H1 (cell line): ENCODE measurements around the gene CEP70. TPM values are rescaled to one million over a fixed set of nuclear protein-coding genes. Genes with fewer than 3 reads are reported as not detected.

ENCODE experiments used
- CTCF ChIA-PET: fragments of 300-600 bp; sonication (Branson Sonifier 250); formaldehyde crosslinking; loops from one replicate; lab custom pipeline; 2021; ENCODE audit not compliant: partially characterized antibody; lab: Charles Lee
- POLR2A ChIA-PET: fragments of 300-600 bp; sonication (Branson Sonifier 250); formaldehyde crosslinking; loops from one replicate; lab custom pipeline; 2021; ENCODE audit warnings: inconsistent platforms; ENCODE audit not compliant: partially characterized antibody; lab: Charles Lee
- DNase-seq, 2 experiments: peaks; one replicate each; pipeline versions ENCODE4 v3.0.0 to v3.0.0-alpha.2; 2010 to 2022; ENCODE audit warnings: low spot score in 2 of 2, low read depth in 1 of 2, mixed read lengths in 1 of 2
- FAIRE-seq: peaks from 2 replicates; lab custom pipeline; 2011; peaks lifted over from hg19 to GRCh38; lab: Jason Lieb, UNC
- H2AFZ ChIP-seq: 2 replicates; pipeline ENCODE4 v1.8.1; 2012; ENCODE audit warnings: low read length, inconsistent platforms
- H2AK5ac ChIP-seq: 2 replicates; pipeline ENCODE4 v1.6.1; 2013; ENCODE audit warnings: low read depth, low read length
- H2BK120ac ChIP-seq: replicated peaks from 2 replicates; pipeline ENCODE3; 2013; ENCODE audit warnings: low read depth, low read length, inconsistent platforms
- H2BK12ac ChIP-seq: 2 replicates; pipeline ENCODE4 v1.6.1; 2013; ENCODE audit warnings: low read depth, low read length
- H2BK15ac ChIP-seq: 2 replicates; pipeline ENCODE4 v1.6.1; 2013; ENCODE audit warnings: low read length
- H2BK20ac ChIP-seq: 2 replicates; pipeline ENCODE4 v1.6.1; 2013; ENCODE audit warnings: low read length
- H2BK5ac ChIP-seq: 2 replicates; pipeline ENCODE4 v1.6.1; 2013; ENCODE audit warnings: low read depth, low read length
- H3K14ac ChIP-seq: 2 replicates; pipeline ENCODE4 v1.6.1; 2013; ENCODE audit warnings: inconsistent platforms; ENCODE audit not compliant: insufficient read length
- H3K18ac ChIP-seq: 2 replicates; pipeline ENCODE4 v1.6.1; 2013; ENCODE audit warnings: low read length; ENCODE audit errors: extremely low read depth
- H3K23ac ChIP-seq: 2 replicates; pipeline ENCODE4 v1.6.1; 2013; ENCODE audit warnings: inconsistent platforms; ENCODE audit not compliant: insufficient read length
- H3K23me2 ChIP-seq: 2 replicates; pipeline ENCODE4 v1.6.1; 2013; ENCODE audit warnings: low read depth, low read length
- H3K27ac ChIP-seq: 2 replicates; pipeline ENCODE4 v1.6.1; 2011; ENCODE audit warnings: low read depth, low read length, inconsistent platforms
- H3K27me3 ChIP-seq, 4 experiments: replicated peaks in 1 of 4; 1 replicate in 1 of 4; 2 replicates in 3 of 4; pipeline versions ENCODE4 v1.6.1 to v1.8.1; 2011 to 2013; ENCODE audit warnings: low read length in 3 of 4, mild to moderate bottlenecking in 3 of 4, inconsistent platforms in 2 of 4, mixed read lengths in 2 of 4, moderate library complexity in 1 of 4; ENCODE audit not compliant: control insufficient read depth in 3 of 4, insufficient read depth in 3 of 4; ENCODE audit errors: extremely low read depth in 1 of 4
- H3K36me3 ChIP-seq, 4 experiments: 2 replicates each; pipeline versions ENCODE4 v1.6.1 to v1.8.1; 2011 to 2013; ENCODE audit warnings: mild to moderate bottlenecking in 4 of 4, low read length in 3 of 4, moderate library complexity in 2 of 4, control low read depth in 1 of 4, inconsistent platforms in 1 of 4; ENCODE audit not compliant: insufficient read depth in 4 of 4, control insufficient read depth in 2 of 4
- H3K4ac ChIP-seq: replicated peaks from 2 replicates; pipeline ENCODE3; 2013; ENCODE audit warnings: low read length, low read depth, mixed read lengths, inconsistent platforms; ENCODE audit not compliant: insufficient read length
- H3K4me1 ChIP-seq, 4 experiments: replicated peaks in 1 of 4; 1 replicate in 1 of 4; 2 replicates in 3 of 4; pipeline versions ENCODE4 v1.6.1 to v1.8.1; 2011 to 2013; ENCODE audit warnings: low read length in 3 of 4, inconsistent platforms in 2 of 4, mixed read lengths in 1 of 4; ENCODE audit not compliant: insufficient read depth in 4 of 4, control insufficient read depth in 3 of 4
- H3K4me2 ChIP-seq, 2 experiments: 2 replicates each; pipeline versions ENCODE4 v1.6.1 to v1.8.1; 2011 to 2013; ENCODE audit warnings: low read depth in 2 of 2, low read length in 2 of 2, control low read depth in 1 of 2, inconsistent platforms in 1 of 2, mild to moderate bottlenecking in 1 of 2; ENCODE audit not compliant: insufficient read depth in 1 of 2
- H3K4me3 ChIP-seq, 4 experiments: fragments of 200-600, 300-600 bp in 1 of 4; sonication (generic), shearing (Covaris generic), sonication (Bioruptor Twin) in 1 of 4; 2 replicates each; pipeline versions ENCODE4 v1.5.1 to v1.8.1; 2011 to 2016; ENCODE audit warnings: low read length in 4 of 4, low read depth in 3 of 4, control low read depth in 2 of 4, inconsistent platforms in 2 of 4, mild to moderate bottlenecking in 2 of 4, mixed read lengths in 1 of 4, moderate library complexity in 1 of 4; ENCODE audit not compliant: insufficient read depth in 2 of 4; ENCODE audit errors: extremely low read depth in 1 of 4
- H3K56ac ChIP-seq: replicated peaks from 2 replicates; pipeline ENCODE3; 2013; ENCODE audit warnings: low read depth, mild to moderate bottlenecking, mixed read lengths, low read length, inconsistent platforms; ENCODE audit not compliant: insufficient read length
- H3K79me1 ChIP-seq: 2 replicates; pipeline ENCODE4 v1.6.1; 2013; ENCODE audit warnings: low read depth, low read length, control low read depth
- H3K79me2 ChIP-seq, 2 experiments: 2 replicates each; pipeline versions ENCODE4 v1.6.1 to v1.8.1; 2012 to 2013; ENCODE audit warnings: low read length in 2 of 2, mild to moderate bottlenecking in 2 of 2, inconsistent platforms in 1 of 2; ENCODE audit not compliant: insufficient read depth in 2 of 2, control insufficient read depth in 1 of 2
- H3K9ac ChIP-seq, 4 experiments: replicated peaks in 1 of 4; 1 replicate in 1 of 4; 2 replicates in 3 of 4; pipeline versions ENCODE4 v1.6.1 to v1.8.1; 2011 to 2013; ENCODE audit warnings: low read depth in 3 of 4, low read length in 3 of 4, control low read depth in 2 of 4, mild to moderate bottlenecking in 2 of 4, moderate library complexity in 2 of 4, inconsistent platforms in 1 of 4; ENCODE audit errors: extremely low read depth in 1 of 4
- H3K9me3 ChIP-seq, 2 experiments: 2 replicates each; pipeline versions ENCODE4 v1.6.1 to v1.8.1; 2012 to 2013; ENCODE audit warnings: mild to moderate bottlenecking in 2 of 2, moderate library complexity in 2 of 2, control low read depth in 1 of 2, inconsistent platforms in 1 of 2, low read depth in 1 of 2, low read length in 1 of 2, mixed read lengths in 1 of 2; ENCODE audit not compliant: insufficient read depth in 2 of 2
- H4K20me1 ChIP-seq, 2 experiments: replicated peaks in 1 of 2; 2 replicates each; pipeline versions ENCODE3 to v1.8.1; 2011 to 2013; ENCODE audit warnings: inconsistent platforms in 2 of 2, low read length in 2 of 2, mild to moderate bottlenecking in 1 of 2; ENCODE audit not compliant: insufficient read depth in 2 of 2, control insufficient read depth in 1 of 2
- H4K5ac ChIP-seq: 2 replicates; pipeline ENCODE4 v1.6.1; 2013; ENCODE audit warnings: low read length, low read depth, mixed read lengths, inconsistent platforms; ENCODE audit not compliant: insufficient read length
- H4K8ac ChIP-seq: 2 replicates; pipeline ENCODE4 v1.8.0; 2013; ENCODE audit warnings: mild to moderate bottlenecking, moderate library complexity, low read length, inconsistent platforms; ENCODE audit not compliant: insufficient read depth; ENCODE audit errors: extremely low read depth
- H4K91ac ChIP-seq: replicated peaks from 2 replicates; pipeline ENCODE3; 2013; ENCODE audit warnings: low read length, mixed read lengths, inconsistent platforms; ENCODE audit not compliant: insufficient read length
- ASH2L ChIP-seq: fragments of 200-600, 300-600 bp; sonication (generic); IDR thresholded peaks from one replicate; pipeline ENCODE4 v1.7.1; 2017; ENCODE audit warnings: low read length
- EP300 ChIP-seq, 2 experiments: IDR thresholded peaks; 1 replicate in 1 of 2; 2 replicates in 1 of 2; pipeline ENCODE4 v1.6.1; 2011 to 2012; ENCODE audit warnings: low read depth in 2 of 2, low read length in 2 of 2, mild to moderate bottlenecking in 2 of 2, borderline replicate concordance in 1 of 2, inconsistent platforms in 1 of 2, moderate library complexity in 1 of 2
- JUN ChIP-seq: IDR thresholded peaks from 2 replicates; pipeline ENCODE4 v1.6.1; 2011; ENCODE audit warnings: low read depth, mild to moderate bottlenecking, improper control_type of control experiment, low read length
- KDM4A ChIP-seq: IDR thresholded peaks from one replicate; pipeline ENCODE4 v1.7.1; 2012; ENCODE audit warnings: low read depth, mild to moderate bottlenecking, moderate library complexity, low read length, inconsistent platforms; ENCODE audit not compliant: severe bottlenecking
- NANOG ChIP-seq: IDR thresholded peaks from 2 replicates; pipeline ENCODE4 v1.6.1; 2011; ENCODE audit warnings: low read length, low read depth, mild to moderate bottlenecking, inconsistent platforms; ENCODE audit not compliant: insufficient read depth, poor library complexity, severe bottlenecking
- SAP30 ChIP-seq: fragments of 300-600 bp; sonication (generic); IDR thresholded peaks from 2 replicates; pipeline ENCODE4 v1.7.1; 2012; ENCODE audit warnings: low read length, moderate library complexity, mild to moderate bottlenecking, inconsistent platforms; ENCODE audit not compliant: insufficient read depth, insufficient replicate concordance
- WGBS, 2 experiments: shearing (Covaris generic) in 1 of 2; methylation state at CpG; one replicate each; pipeline versions ENCODE4 v1.1.6 to v1.1.7; 2013 to 2015; ENCODE audit warnings: low lambda C conversion rate in 2 of 2, mixed read lengths in 2 of 2, inconsistent platforms in 1 of 2, low coverage in 1 of 2, missing lambda C conversion rate in 1 of 2; ENCODE audit not compliant: insufficient replicate concordance in 2 of 2, insufficient coverage in 1 of 2, insufficient read length in 1 of 2; ENCODE audit errors: extremely low coverage in 1 of 2, missing lambda C conversion rate in 1 of 2; 5-methylcytosine and 5-hydroxymethylcytosine counted together
- polyA plus RNA-seq, 7 experiments: library from polyadenylated mRNA; depleted of rRNA in 3 of 7; stranded (reverse) in 5 of 7; unstranded in 2 of 7; fragments of >200 nt in 5 of 7; fragments of 200-250 nt in 2 of 7; gene quantifications; 1 replicate in 5 of 7; 2 replicates in 1 of 7; 4 replicates in 1 of 7; pipeline versions ENCODE4 v1.2.1 to v1.2.3, GENCODE V29; 2011 to 2013; ENCODE audit warnings: missing spikeins in 2 of 7, mixed read lengths in 2 of 7
- total RNA-seq: library from RNA; stranded (reverse); fragmentation: NEBNext Ultra II Directional; extraction: Animal tissue kit (Norgen Biotek cat#: 25700); gene quantifications from 2 replicates; pipeline ENCODE4 v1.2.1, GENCODE V29; 2021

The CEP70 gene
- total and polyA plus RNA-seq, 2 of the 8 experiments (the other 6 are each of a cell fraction or from before 2014, with no cell fraction given) = 3.9 to 26.2 TPM

DNA sequence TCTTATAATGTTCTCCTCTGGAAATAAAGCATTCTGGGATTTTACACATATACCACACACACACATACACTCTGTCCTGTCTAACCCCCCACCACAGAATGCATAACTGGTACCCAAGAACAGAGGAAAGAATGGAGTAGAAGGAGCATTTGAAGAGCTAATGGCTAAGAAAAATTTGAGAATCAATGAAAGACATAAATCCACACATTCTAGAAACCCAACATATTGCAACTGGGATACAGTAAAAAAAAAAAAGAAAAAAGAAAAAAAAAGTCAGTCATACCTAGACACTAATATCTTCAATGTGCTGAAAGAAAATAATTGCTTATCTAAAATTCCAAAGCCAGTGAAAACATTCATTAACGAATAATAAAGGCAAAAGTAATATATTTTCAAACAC, 20.9 kb downstream of the CEP70 start:
- H3K27ac ChIP-seq = no peak overlapping the region
- H3K23me2 ChIP-seq = no peaks in the 10 kb centered on the region
- H2BK15ac ChIP-seq = no peak overlapping the region
- H3K14ac ChIP-seq = no peak overlapping the region
- no peak overlapping the region for H4K8ac ChIP-seq
- 100% methylated on average over 1 of the region's 1 CpG; no CpG with 5 or more reads in 1 of the 2 experiments for WGBS, 2 experiments
- no peaks in the 10 kb centered on the region for H3K79me2 ChIP-seq
- H2BK120ac ChIP-seq = no peak overlapping the region
- H4K5ac ChIP-seq = no peak overlapping the region
- no peak overlapping the region for H3K4me3 ChIP-seq
- H3K36me3 ChIP-seq = peaks cover 0 to 5% (median 0%) of the 10 kb centered on the region in 4 experiments; a peak in 1 of 8 replicates
- H3K9me3 ChIP-seq = peaks cover 14 to 15% of the 10 kb centered on the region in 2 experiments
- no peak overlapping the region for H3K4ac ChIP-seq
- no peak overlapping the region for H3K18ac ChIP-seq
- ChIA-PET CTCF (interaction anchor here (1.1 to 1.3 kb wide), 2 partner anchors 22 to 350 kb away, joined by 3 read pairs; no protein-coding TSS in a partner anchor), POLR2A (interaction anchor here (0.6 kb wide), 1 partner anchor 154 kb away, joined by 3 read pairs; no protein-coding TSS in a partner anchor)
- no peak overlapping the region for H2AFZ ChIP-seq
- H3K56ac ChIP-seq = no peak overlapping the region
- no peaks in the 10 kb centered on the region for H4K20me1 ChIP-seq
- no peak overlapping the region for H3K9ac ChIP-seq
- no peaks in the 10 kb centered on the region for H3K79me1 ChIP-seq
- DNase-seq (no peak), FAIRE-seq (no peak)
- no peak overlapping the region for H3K4me2 ChIP-seq
- no peak overlapping the region for H2BK5ac ChIP-seq
- no peak overlapping the region for H4K91ac ChIP-seq
- H3K27me3 ChIP-seq = no peaks in the 10 kb centered on the region
- H3K4me1 ChIP-seq = no peaks in the 10 kb centered on the region
- H2BK20ac ChIP-seq = no peak overlapping the region
- H2AK5ac ChIP-seq = no peak overlapping the region
- no peak overlapping the region for H3K23ac ChIP-seq
- no peak overlapping the region for H2BK12ac ChIP-seq
- TF ChIP-seq SAP30 (no peak), JUN (no peak), KDM4A (no peak), ASH2L (no peak), EP300 (IDR thresholded peaks at IDR 0.05; ENCODE audit: borderline replicate concordance in 1 of 2, low read depth in 2 of 2, low read length in 2 of 2) (no peak), NANOG (no peak)
